Aorta (tissue), 5 donors: Measurements from ENCODE around the gene TNIK. TPM values are rescaled to one million over a fixed set of nuclear protein-coding genes. Genes with fewer than 3 reads are reported as not detected.

ENCODE experiments used
- ATAC-seq: fragments of 200-7000 bp; cut with Tn5 transposase; one replicate; pipeline ENCODE4 v1.9.1; 2022; ENCODE audit warnings: moderate library complexity; ENCODE audit not compliant: low FRiP score
- DNase-seq, 2 donors: peaks; one replicate each; pipeline ENCODE4 v3.0.0-alpha.2; 2020
- H3K27ac ChIP-seq, 2 donors: one replicate each; pipeline ENCODE4 v1.5.1; 2013; ENCODE audit warnings: low read length in 2 of 2, mild to moderate bottlenecking in 2 of 2, moderate library complexity in 2 of 2, control low read depth in 1 of 2, inconsistent platforms in 1 of 2, low read depth in 1 of 2
- H3K27me3 ChIP-seq, 2 donors: one replicate each; pipeline ENCODE4 v1.6.1; 2013; ENCODE audit warnings: control low read depth in 1 of 2, low read length in 1 of 2, mild to moderate bottlenecking in 1 of 2, moderate library complexity in 1 of 2; ENCODE audit not compliant: insufficient read depth in 2 of 2, control insufficient read depth in 1 of 2
- H3K36me3 ChIP-seq, 2 donors: one replicate each; pipeline ENCODE4 v1.6.1; 2013; ENCODE audit warnings: control low read depth in 1 of 2, low read length in 1 of 2, mild to moderate bottlenecking in 1 of 2; ENCODE audit not compliant: insufficient read depth in 2 of 2, control insufficient read depth in 1 of 2
- H3K4me1 ChIP-seq, 2 donors: one replicate each; pipeline ENCODE4 v1.6.1; 2013; ENCODE audit warnings: low read length in 2 of 2, control low read depth in 1 of 2, mild to moderate bottlenecking in 1 of 2, moderate library complexity in 1 of 2; ENCODE audit not compliant: insufficient read depth in 2 of 2, control insufficient read depth in 1 of 2
- H3K4me3 ChIP-seq, 2 donors: one replicate each; pipeline ENCODE4 v1.5.1; 2013; ENCODE audit warnings: low read length in 2 of 2, control low read depth in 1 of 2, mild to moderate bottlenecking in 1 of 2
- H3K9me3 ChIP-seq: one replicate; pipeline ENCODE4 v1.6.1; 2013; ENCODE audit warnings: mild to moderate bottlenecking, low read length; ENCODE audit not compliant: control insufficient read depth
- WGBS, 2 donors: extraction: QIAGEN DNeasy Blood & Tissue Kit; methylation state at CpG; one replicate each; pipeline ENCODE4 v1.1.7; 2013; 5-methylcytosine and 5-hydroxymethylcytosine counted together
- intact Hi-C, 2 donors: fragments of 100-400 bp; cut with DNase I; formaldehyde crosslinking; loops; one replicate each; pipeline versions ENCODE4 v1.14.2 to v1.15.0; 2022
- polyA plus RNA-seq, 2 donors: library from polyadenylated mRNA; stranded (reverse); fragments of 200-250 nt; gene quantifications; one replicate each; pipeline ENCODE4 v1.2.3, GENCODE V29; 2013
- total RNA-seq, 2 donors: library from RNA; stranded (reverse); fragmentation: NEBNext Ultra II Directional; extraction: Animal tissue kit (Norgen Biotek cat#: 25700); gene quantifications; one replicate each; pipeline ENCODE4 v1.2.1, GENCODE V29; 2021
- donor health status: healthy with polysubstance abuse.
- donor health status: Bipolar disorder and iron deficiency.
- donor health status: DM: no; HTN: no; CAD: no.
- donor health status: DM: no; HTN: no; CAD: no.
- donor health status: DM: yes; HTN: yes; CAD: no.

TNIK gene
- total and polyA plus RNA-seq, 4 donors: 4.7 to 14.6 (median 8.8) TPM

DNA sequence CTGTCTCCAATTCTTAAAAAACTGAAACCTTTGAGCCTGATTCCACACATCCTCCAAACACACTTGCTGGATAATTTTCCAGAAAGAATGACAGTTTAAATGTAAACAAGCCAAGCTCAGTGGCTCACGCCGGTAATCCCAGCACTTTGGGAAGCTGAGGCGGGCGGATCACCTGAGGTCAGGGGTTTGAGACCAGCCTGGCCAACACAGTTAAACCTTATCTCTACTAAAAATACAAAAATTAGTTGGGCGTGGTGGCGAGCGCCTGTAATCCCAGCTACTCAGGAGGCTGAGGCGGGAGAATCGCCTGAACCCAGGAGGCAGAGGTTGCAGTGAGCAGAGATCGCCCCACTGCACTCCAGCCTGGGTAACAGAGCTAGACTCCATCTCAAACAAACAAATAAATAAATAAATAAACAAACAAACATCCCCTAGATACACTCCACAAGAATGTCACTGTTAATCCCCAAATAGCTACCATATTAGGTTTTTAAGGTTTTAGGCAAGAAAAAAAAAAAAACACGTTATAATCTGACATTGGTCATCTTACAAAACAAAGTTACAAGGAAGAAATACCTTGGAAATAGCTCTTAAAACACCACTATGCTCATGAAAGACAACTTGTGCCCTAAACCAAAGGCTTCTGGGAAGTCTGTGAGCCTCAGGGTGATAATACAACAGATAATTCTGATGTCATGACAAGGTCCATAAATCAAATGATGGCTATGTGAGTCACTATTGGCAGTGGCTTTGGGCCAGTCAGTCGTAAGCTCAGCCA, 13.2 kb downstream of the TNIK start:
- WGBS, 2 donors: 90 to 92% methylated on average over 12 of the region's 12 CpGs
- Histone ChIP-seq H3K9me3 (no peaks in the 10 kb centered on the region), H3K36me3 (no peaks in the 10 kb centered on the region), H3K27ac (no peak overlapping the region), H3K27me3 (no peaks in the 10 kb centered on the region), H3K4me3 (no peak overlapping the region), H3K4me1 (peaks cover 1 to 5% of the 10 kb centered on the region in 2 donors)
- no peak for ATAC-seq
- no peak for DNase-seq
- intact Hi-C loops: no loop called here

DNA sequence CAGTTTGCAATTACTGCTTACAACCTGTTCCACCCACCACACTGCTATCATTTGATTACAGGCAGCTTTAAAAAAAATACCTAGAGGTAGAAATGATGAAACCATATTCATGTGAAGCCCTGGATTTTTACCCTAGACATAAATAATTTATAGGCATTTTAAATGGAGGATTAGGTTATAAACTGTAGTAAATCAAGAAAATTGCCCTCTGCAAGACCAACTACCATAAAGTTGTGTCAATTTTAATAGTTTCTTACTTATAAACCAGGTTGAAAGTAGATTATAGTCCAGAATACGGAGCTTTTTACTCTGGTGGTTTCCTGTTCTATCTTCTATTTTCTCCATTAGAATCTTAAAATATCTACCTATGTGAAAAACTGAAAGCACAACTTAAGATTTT, 13.9 kb downstream of the TNIK start:
- Histone ChIP-seq H3K27ac (no peak overlapping the region), H3K4me3 (no peak overlapping the region), H3K36me3 (no peaks in the 10 kb centered on the region), H3K4me1 (peaks cover 1 to 6% of the 10 kb centered on the region in 2 donors), H3K27me3 (no peaks in the 10 kb centered on the region), H3K9me3 (no peaks in the 10 kb centered on the region)
- ATAC-seq (no peak), DNase-seq (no peak)
- WGBS, 2 donors: 93 to 98% methylated on average over 1 of the region's 1 CpG
- intact Hi-C loops: no loop called here

DNA sequence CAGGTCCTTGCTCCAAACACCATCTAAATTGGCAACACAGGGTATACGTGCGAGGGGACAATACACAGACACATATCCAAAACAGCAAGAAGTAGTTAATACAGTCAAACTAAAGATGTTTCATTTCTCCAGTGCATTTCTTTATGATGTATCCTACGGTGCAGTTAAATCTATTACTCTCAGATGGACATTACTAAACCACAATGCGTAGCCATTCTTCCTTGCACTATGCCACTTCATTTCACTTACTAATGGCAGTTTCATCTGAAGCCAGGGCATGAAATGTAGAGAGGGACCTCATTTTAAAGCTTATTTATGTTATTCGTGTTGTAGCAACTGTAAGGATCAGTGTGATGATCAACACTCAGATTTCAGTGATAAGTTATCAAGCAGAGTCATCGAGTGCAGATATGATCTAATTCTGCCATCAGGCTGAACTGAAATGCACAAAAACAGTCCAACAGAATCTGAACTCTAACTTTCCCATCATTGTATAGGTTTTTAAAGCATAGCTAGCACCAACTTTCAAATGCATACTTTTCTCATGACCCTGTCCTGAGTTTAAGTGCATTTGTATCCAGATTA, 14.5 kb downstream of the TNIK start:
- no peaks in the 10 kb centered on the region for H3K36me3 ChIP-seq
- ATAC-seq (no peak), DNase-seq (no peak)
- intact Hi-C loops: no loop called here
- no peaks in the 10 kb centered on the region for H3K27me3 ChIP-seq
- H3K4me3 ChIP-seq: no peak overlapping the region
- 85 to 89% methylated on average over 6 of the region's 6 CpGs for WGBS, 2 donors
- H3K4me1 ChIP-seq: peaks cover 1 to 6% of the 10 kb centered on the region in 2 donors
- H3K9me3 ChIP-seq: no peaks in the 10 kb centered on the region
- H3K27ac ChIP-seq: no peak overlapping the region

DNA sequence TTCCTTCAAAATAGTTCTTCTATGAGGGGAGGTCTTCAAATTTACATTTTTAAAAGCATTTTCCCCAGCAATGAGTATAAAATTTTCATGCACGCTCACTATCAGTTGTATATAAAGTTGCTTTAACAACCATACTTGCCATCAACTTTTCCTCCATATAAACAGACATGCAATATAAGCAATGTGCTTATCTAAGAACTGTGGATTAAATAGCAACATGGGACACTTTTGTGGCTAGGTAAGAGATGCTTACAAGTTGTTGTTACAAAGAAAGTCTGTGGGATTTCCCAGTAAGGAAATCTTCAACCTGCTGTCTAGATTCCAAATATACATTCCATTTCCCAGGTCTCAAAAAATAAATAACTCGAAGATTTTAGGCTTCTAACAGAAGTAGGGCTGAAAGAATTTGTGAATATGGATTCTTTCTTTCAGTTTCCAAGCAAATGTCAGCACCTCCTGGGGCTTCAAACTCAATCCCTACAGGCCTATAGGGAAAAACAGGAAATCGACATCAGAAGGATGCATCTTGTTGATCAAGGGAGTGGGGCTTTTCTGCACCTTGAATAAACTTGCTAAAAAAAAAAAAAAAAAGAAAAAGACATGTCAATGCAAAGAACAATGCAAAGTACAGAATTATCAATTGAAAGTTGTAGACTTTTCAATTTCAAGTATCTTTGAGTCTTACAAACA, 16.1 kb downstream of the TNIK start:
- DNase-seq (no peak), ATAC-seq (no peak)
- no peak overlapping the region for H3K27ac ChIP-seq
- no peak overlapping the region for H3K4me3 ChIP-seq
- H3K27me3 ChIP-seq: no peaks in the 10 kb centered on the region
- H3K36me3 ChIP-seq: no peaks in the 10 kb centered on the region
- intact Hi-C loops: no loop called here
- H3K9me3 ChIP-seq: no peaks in the 10 kb centered on the region
- peaks cover 1 to 6% of the 10 kb centered on the region in 2 donors for H3K4me1 ChIP-seq
- 71 to 78% methylated on average over 3 of the region's 3 CpGs for WGBS, 2 donors

DNA sequence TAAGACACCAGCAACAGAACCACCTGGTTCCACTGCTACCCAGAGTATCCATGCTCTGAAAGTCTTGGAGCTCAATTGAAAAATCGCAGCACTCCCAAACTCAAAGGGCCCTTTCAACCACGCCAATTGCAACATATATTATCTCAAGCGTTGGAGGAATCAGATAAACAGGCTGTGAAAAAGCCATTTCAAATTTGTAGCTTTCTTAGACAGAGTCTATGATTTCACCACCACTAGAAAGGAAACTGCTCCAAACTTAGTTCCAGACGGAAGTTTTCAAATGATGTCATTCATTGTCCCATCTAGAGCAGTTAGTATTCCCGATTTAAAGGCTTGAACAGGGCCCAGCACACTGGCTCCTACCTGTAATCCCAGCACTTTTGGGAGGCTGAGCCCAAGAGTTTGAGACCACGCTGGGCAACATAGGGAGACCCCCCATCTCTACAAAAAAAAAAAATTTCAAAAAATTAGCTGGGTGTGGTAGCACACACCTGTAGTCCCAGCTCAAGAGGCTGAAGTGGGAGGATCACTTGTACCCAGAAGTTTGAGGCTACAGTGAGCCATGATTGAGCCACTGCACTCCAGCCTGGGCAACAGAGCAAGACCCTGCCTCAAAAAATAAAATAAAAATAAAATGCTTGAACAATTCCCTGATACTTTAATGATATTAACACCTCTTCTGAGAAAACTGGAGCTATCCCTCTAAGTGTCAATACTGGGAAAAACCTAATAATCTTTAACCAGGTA, 16.8 kb downstream of the TNIK start:
- H3K4me1 ChIP-seq: peaks cover 1 to 6% of the 10 kb centered on the region in 2 donors
- intact Hi-C loops: no loop called here
- no peak for DNase-seq
- no peaks in the 10 kb centered on the region for H3K27me3 ChIP-seq
- WGBS, 2 donors: 10 to 14% methylated on average over 6 of the region's 6 CpGs
- no peak overlapping the region for H3K4me3 ChIP-seq
- ATAC-seq: no peak
- no peak overlapping the region for H3K27ac ChIP-seq
- no peaks in the 10 kb centered on the region for H3K36me3 ChIP-seq
- H3K9me3 ChIP-seq: no peaks in the 10 kb centered on the region

DNA sequence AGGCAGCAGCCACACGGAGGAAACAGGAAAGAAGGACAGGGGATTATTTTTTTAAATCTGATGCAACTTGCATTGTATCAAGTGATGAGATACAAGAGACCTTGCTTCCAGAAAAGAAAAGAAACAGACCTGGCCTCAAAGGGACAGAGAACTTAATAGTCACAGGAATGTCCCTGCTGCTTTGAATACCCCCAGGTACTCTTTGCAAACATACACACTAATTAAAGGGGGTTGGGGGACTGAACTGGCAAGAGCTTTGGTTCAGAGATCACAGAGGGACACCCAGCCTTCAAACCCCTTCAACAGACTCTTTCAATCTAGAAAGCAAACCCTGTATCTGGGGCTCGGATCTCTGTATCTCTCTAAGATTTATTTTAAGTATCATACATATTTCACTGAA, 18.0 kb downstream of the TNIK start:
- ATAC-seq (no peak), DNase-seq (no peak)
- Histone ChIP-seq H3K27ac (no peak overlapping the region), H3K4me3 (no peak overlapping the region), H3K27me3 (no peaks in the 10 kb centered on the region), H3K36me3 (no peaks in the 10 kb centered on the region), H3K4me1 (peaks cover 1 to 6% of the 10 kb centered on the region in 2 donors), H3K9me3 (no peaks in the 10 kb centered on the region)
- intact Hi-C loops: no loop called here
- 88 to 92% methylated on average over 2 of the region's 2 CpGs for WGBS, 2 donors

DNA sequence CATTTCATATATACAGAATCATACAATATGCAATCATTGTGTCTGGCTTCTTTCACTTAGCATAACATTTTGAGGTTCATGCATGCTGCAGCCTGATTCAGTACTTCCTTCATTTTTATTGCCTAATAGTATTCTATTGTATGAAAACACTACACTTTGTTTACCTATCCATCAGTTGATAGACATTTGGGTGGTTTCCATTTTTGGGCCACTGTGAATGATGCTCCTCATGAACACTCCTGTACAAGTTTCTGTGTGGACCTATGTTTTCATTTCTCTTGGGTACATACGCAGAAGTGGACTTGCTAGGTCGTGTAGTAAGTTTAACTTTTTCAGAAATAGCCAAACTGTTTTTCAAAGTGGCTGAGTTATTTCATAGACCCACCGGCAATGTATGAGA, 18.8 kb downstream of the TNIK start:
- Histone ChIP-seq H3K4me3 (no peak overlapping the region), H3K9me3 (no peaks in the 10 kb centered on the region), H3K4me1 (peaks cover 1 to 6% of the 10 kb centered on the region in 2 donors), H3K36me3 (no peaks in the 10 kb centered on the region), H3K27ac (no peak overlapping the region), H3K27me3 (no peaks in the 10 kb centered on the region)
- ATAC-seq (no peak), DNase-seq (no peak)
- intact Hi-C loops: no loop called here
- WGBS, 2 donors: 86 to 88% methylated on average over 3 of the region's 3 CpGs

DNA sequence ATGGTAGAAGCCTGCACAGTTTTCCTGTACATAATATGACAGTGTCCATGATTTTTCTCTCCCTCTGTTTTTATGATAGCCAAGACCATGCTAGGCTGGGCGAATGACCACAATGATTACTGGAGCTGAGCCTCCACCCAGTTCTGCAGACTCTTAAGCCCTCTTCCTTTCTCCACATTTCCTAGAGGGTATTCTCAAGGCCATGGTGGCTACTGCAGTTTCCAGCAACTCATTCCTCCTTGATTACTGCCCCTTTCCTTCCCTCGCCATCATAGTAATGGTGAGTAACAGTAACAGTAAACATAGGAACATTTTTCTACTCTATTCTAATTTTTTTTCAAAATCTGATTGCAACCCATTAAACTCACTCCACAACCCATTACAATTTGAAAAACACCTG, 20.2 kb downstream of the TNIK start:
- H3K4me1 ChIP-seq: peaks cover 1 to 6% of the 10 kb centered on the region in 2 donors
- DNase-seq: no peak
- H3K27ac ChIP-seq: no peak overlapping the region
- no peaks in the 10 kb centered on the region for H3K27me3 ChIP-seq
- intact Hi-C loops: no loop called here
- no peaks in the 10 kb centered on the region for H3K36me3 ChIP-seq
- ATAC-seq: no peak
- no peaks in the 10 kb centered on the region for H3K9me3 ChIP-seq
- H3K4me3 ChIP-seq: no peak overlapping the region
- 97% methylated on average over 2 of the region's 2 CpGs for WGBS, 2 donors
